ENCODE results near the gene STOML1. TPM values are rescaled to one million over a fixed set of nuclear protein-coding genes. Genes with fewer than 3 reads are reported as not detected.

Gene STOML1
- polyA plus RNA-seq, 1 experiment: 18.3 TPM

DNA sequence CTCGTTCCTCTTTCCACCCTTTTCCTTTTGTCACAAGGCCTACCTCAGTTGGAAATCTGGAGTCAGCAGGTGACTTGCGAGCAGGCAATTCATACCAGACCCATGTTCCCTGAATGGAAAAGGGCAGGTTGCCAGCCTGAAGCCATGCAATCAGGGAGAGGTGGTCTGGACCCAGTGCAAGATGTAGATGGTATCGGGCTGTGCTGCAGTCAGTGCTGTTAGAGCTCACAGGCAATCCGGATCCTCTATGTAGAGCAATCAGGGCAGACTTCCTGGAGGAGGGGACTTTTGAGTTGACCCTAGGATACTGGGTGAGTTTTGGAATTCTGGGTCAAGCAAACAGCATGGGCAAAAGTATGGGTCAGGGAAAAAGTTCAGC, 47.0 kb downstream of the STOML1 start:
- peaks cover 29% of the 10 kb centered on the region for H3K36me3 ChIP-seq (ENCODE audit: control insufficient read depth, insufficient read depth, low read length)
- no peaks in the 10 kb centered on the region for H3K27me3 ChIP-seq (ENCODE audit: control insufficient read depth, insufficient read depth, low read length)
- POLR2A ChIA-PET: no interaction called here
- DNase-seq (ENCODE audit: low read depth): no peak
- TF ChIP-seq, protein P1, sequence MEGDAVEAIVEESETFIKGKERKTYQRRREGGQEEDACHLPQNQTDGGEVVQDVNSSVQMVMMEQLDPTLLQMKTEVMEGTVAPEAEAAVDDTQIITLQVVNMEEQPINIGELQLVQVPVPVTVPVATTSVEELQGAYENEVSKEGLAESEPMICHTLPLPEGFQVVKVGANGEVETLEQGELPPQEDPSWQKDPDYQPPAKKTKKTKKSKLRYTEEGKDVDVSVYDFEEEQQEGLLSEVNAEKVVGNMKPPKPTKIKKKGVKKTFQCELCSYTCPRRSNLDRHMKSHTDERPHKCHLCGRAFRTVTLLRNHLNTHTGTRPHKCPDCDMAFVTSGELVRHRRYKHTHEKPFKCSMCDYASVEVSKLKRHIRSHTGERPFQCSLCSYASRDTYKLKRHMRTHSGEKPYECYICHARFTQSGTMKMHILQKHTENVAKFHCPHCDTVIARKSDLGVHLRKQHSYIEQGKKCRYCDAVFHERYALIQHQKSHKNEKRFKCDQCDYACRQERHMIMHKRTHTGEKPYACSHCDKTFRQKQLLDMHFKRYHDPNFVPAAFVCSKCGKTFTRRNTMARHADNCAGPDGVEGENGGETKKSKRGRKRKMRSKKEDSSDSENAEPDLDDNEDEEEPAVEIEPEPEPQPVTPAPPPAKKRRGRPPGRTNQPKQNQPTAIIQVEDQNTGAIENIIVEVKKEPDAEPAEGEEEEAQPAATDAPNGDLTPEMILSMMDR (IDR thresholded peaks at IDR 0.05; ENCODE audit: insufficient read depth, low read depth, low read length): no peak
- H3K4me3 ChIP-seq (ENCODE audit: low read depth, low read length): no peak overlapping the region
- CTCF ChIA-PET: interaction anchor here (1.9 kb wide), 1 partner anchor 19 kb away, joined by 5 read pairs; no protein-coding TSS in a partner anchor

- Histone ChIP-seq H3K27me3 (ENCODE audit: control insufficient read depth, insufficient read depth, low read length) (no peaks in the 10 kb centered on the region), H3K4me3 (ENCODE audit: low read depth, low read length) (no peak overlapping the region), H3K36me3 (ENCODE audit: control insufficient read depth, insufficient read depth, low read length) (peaks cover 26% of the 10 kb centered on the region)
- CTCF ChIA-PET: interaction anchor here (1.0 to 1.9 kb wide), 2 partner anchors 18 to 20 kb away, joined by 3 to 5 read pairs; partner anchors contain the start of gene LOXL1
- DNase-seq (ENCODE audit: low read depth): no peak
- POLR2A ChIA-PET: no interaction called here
- TF ChIP-seq, protein P1 (IDR thresholded peaks at IDR 0.05; ENCODE audit: insufficient read depth, low read depth, low read length): no peak
Measured at GRCh38 chr15:73944161-73945129, 47.6 kb downstream of the STOML1 start.

DNA sequence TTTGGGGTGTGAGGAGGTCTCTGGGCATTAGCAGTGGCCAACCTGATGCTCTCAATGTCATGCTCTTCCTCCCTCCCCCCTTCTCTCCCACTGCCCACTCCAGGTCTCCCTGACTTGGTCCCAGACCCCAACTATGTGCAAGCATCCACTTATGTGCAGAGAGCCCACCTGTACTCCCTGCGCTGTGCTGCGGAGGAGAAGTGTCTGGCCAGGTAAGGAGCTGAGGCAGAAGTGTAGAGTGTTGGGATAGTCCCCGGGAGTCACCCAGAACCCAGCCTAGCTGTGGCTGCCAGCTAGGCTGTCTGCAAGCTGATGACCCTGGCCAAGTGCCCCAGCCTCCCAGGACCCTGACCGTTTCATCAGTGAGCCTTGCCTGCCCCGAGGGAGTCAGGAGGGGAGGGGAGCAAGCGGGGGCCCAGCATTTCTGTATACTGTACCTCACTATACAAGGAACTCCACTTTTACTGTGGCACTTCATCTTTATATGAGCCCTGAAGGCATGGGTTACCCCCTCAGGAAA, 49.3 kb downstream of the STOML1 start:
- TF ChIP-seq, protein P1 (IDR thresholded peaks at IDR 0.05; ENCODE audit: insufficient read depth, low read depth, low read length): no peak
- CTCF ChIA-PET: interaction anchor here (0.8 to 1.0 kb wide), 4 partner anchors 14 to 25 kb away, joined by 3 to 4 read pairs (median 3); no protein-coding TSS in a partner anchor

DNA sequence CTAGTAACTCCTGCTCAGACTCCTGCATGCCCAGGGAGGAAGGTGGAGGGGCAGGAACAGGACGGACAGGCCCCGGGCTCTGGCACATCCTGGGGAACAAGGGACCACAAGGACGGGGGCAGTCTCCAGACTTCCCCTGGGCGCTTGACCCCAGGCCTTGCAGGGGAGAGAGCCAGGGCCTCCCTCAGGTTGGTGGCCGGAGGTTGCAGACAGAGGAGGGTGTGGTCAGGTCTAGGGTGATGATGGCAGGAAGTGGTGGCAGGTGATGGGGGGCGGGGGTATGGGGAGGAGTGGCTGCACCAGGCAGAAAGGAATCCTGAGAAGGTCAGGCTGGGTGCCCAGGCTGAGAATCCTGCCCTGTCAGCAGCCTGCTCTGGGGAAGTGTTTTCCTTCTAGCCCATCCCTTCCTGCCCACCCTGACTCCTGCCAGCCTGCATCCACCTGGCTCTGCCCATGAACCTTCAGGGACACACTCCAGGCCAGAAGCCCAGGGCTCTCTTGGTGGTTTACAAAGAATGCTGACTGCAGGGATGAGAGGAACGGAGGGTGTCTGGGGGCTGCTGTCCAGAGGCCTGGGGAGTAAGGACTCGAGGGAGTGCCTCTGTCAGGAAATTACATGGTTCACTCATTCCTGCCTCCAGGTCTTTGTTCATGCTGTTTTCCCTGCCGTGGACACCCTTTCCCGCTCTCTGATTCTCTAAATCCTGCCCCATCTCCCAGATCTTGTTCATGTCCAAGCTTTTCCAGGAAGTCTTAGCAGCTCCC, 50.0 kb downstream of the STOML1 start:
- ChIA-PET POLR2A (no interaction called here), CTCF (interaction anchor here (0.9 to 1.6 kb wide), 4 partner anchors 9 to 24 kb away, joined by 3 to 8 read pairs (median 4); no protein-coding TSS in a partner anchor)
- TF ChIP-seq, protein P1 (IDR thresholded peaks at IDR 0.05; ENCODE audit: insufficient read depth, low read depth, low read length): no peak
- no peaks in the 10 kb centered on the region for H3K27me3 ChIP-seq (ENCODE audit: control insufficient read depth, insufficient read depth, low read length)
- H3K36me3 ChIP-seq (ENCODE audit: control insufficient read depth, insufficient read depth, low read length): peaks cover 11% of the 10 kb centered on the region
- DNase-seq (ENCODE audit: low read depth): no peak
- no peak overlapping the region for H3K4me3 ChIP-seq (ENCODE audit: low read depth, low read length)

More for the DNA sequence above, 49.3 kb downstream of the STOML1 start:
- DNase-seq (ENCODE audit: low read depth): no peak
- H3K4me3 ChIP-seq (ENCODE audit: low read depth, low read length): no peak overlapping the region
- H3K36me3 ChIP-seq (ENCODE audit: control insufficient read depth, insufficient read depth, low read length): peaks cover 16% of the 10 kb centered on the region
- POLR2A ChIA-PET: no interaction called here
- no peaks in the 10 kb centered on the region for H3K27me3 ChIP-seq (ENCODE audit: control insufficient read depth, insufficient read depth, low read length)

Data from BJ (cell line).